Endothelial cell of umbilical vein (primary cell): ENCODE data around the gene NOD1. TPM values are rescaled to one million over a fixed set of nuclear protein-coding genes. Genes with fewer than 3 reads are reported as not detected.

Source experiments
- BruUV-seq: library from RNA; stranded (reverse); fragments of 400-500 nt; replicated peaks from 2 replicates; lab custom pipeline; 2021; lab: Mats Ljungman, UMichigan
- CTCF ChIA-PET: fragments of 300-600, 350-600 bp; sonication (Branson Sonifier 250); formaldehyde crosslinking; loops from one replicate; lab custom pipeline; 2021; ENCODE audit warnings: antibody characterized with exemption, inconsistent platforms; lab: Charles Lee
- POLR2A ChIA-PET: fragments of 300-600, 350-600 bp; sonication (Branson Sonifier 250); formaldehyde crosslinking; loops from one replicate; lab custom pipeline; 2021; ENCODE audit warnings: antibody characterized with exemption, inconsistent platforms; lab: Charles Lee
- DNase-seq: peaks from one replicate; pipeline ENCODE4 v3.0.0-alpha.2; 2011; ENCODE audit warnings: low read depth, low spot score
- FAIRE-seq: peaks from 2 replicates; lab custom pipeline; 2011; peaks lifted over from hg19 to GRCh38; lab: Jason Lieb, UNC
- H2AFZ ChIP-seq: 2 replicates; pipeline ENCODE4 v1.6.0; 2012; ENCODE audit warnings: low read depth, low read length, control low read depth, inconsistent platforms
- H3K27ac ChIP-seq: 2 replicates; pipeline ENCODE4 v1.5.1; 2011; ENCODE audit warnings: low read depth, mild to moderate bottlenecking, control low read depth, low read length, moderate library complexity; ENCODE audit not compliant: insufficient read depth
- H3K27me3 ChIP-seq, 2 experiments: 2 replicates each; pipeline versions ENCODE4 v1.6.0 to v1.6.1; 2011; ENCODE audit warnings: low read length in 2 of 2, mixed read lengths in 1 of 2; ENCODE audit not compliant: control insufficient read depth in 2 of 2, insufficient read depth in 2 of 2
- H3K36me3 ChIP-seq, 2 experiments: 2 replicates in 1 of 2; 3 replicates in 1 of 2; pipeline ENCODE4 v1.5.1; 2011; ENCODE audit warnings: low read length in 2 of 2, mild to moderate bottlenecking in 1 of 2, moderate library complexity in 1 of 2; ENCODE audit not compliant: control insufficient read depth in 2 of 2, insufficient read depth in 2 of 2; ENCODE audit errors: extremely low read depth in 1 of 2
- H3K4me1 ChIP-seq: 3 replicates; pipeline ENCODE4 v1.5.1; 2011; ENCODE audit warnings: mild to moderate bottlenecking, low read length; ENCODE audit not compliant: control insufficient read depth, insufficient read depth; ENCODE audit errors: extremely low read depth
- H3K4me2 ChIP-seq: 2 replicates; pipeline ENCODE4 v1.6.1; 2011; ENCODE audit warnings: low read length, control low read depth, mixed read lengths; ENCODE audit not compliant: insufficient read depth
- H3K4me3 ChIP-seq, 3 experiments: fragments of 200-600 bp in 1 of 3; sonication (generic), shearing (Covaris generic) in 1 of 3; replicated peaks in 1 of 3; 2 replicates each; pipeline ENCODE4 v1.5.1; 2011 to 2016; ENCODE audit warnings: control low read depth in 3 of 3, low read length in 3 of 3, mild to moderate bottlenecking in 2 of 3, inconsistent platforms in 1 of 3, low read depth in 1 of 3, moderate library complexity in 1 of 3; ENCODE audit not compliant: insufficient read depth in 1 of 3
- H3K79me2 ChIP-seq: 2 replicates; pipeline ENCODE4 v1.6.0; 2012; ENCODE audit warnings: low read length, inconsistent platforms; ENCODE audit not compliant: control insufficient read depth, insufficient read depth
- H3K9ac ChIP-seq: replicated peaks from 2 replicates; pipeline ENCODE3; 2011; ENCODE audit warnings: low read length, control low read depth; ENCODE audit not compliant: insufficient read depth; ENCODE audit errors: extremely low read depth
- H3K9me1 ChIP-seq: replicated peaks from 3 replicates; pipeline ENCODE4 v1.6.0; 2011; ENCODE audit warnings: mild to moderate bottlenecking, low read length; ENCODE audit not compliant: control insufficient read depth, insufficient read depth; ENCODE audit errors: extremely low read depth
- H3K9me3 ChIP-seq: replicated peaks from 2 replicates; pipeline ENCODE4 v1.5.1; 2012; ENCODE audit warnings: low read length, inconsistent platforms; ENCODE audit not compliant: control insufficient read depth, insufficient read depth
- H4K20me1 ChIP-seq: replicated peaks from 2 replicates; pipeline ENCODE3; 2011; ENCODE audit warnings: mild to moderate bottlenecking, low read length; ENCODE audit not compliant: control insufficient read depth, insufficient read depth; ENCODE audit errors: extremely low read depth
- CTCF ChIP-seq, 2 donors: IDR thresholded peaks; 1 replicate in 1 of 2; 2 replicates in 1 of 2; pipeline ENCODE4 v1.5.1; 2011; ENCODE audit warnings: low read length in 2 of 2, mild to moderate bottlenecking in 2 of 2, moderate library complexity in 2 of 2, control low read depth in 1 of 2, inconsistent platforms in 1 of 2, low read depth in 1 of 2; ENCODE audit not compliant: insufficient read depth in 1 of 2; ENCODE audit errors: extremely low read depth in 1 of 2
- EZH2 ChIP-seq: IDR thresholded peaks from 2 replicates; pipeline ENCODE4 v1.6.1; 2012; ENCODE audit warnings: borderline replicate concordance, low read depth, mild to moderate bottlenecking, moderate library complexity, low read length, inconsistent platforms; ENCODE audit not compliant: severe bottlenecking
- FOS ChIP-seq: IDR thresholded peaks from 2 replicates; pipeline ENCODE4 v1.6.1; 2011; ENCODE audit warnings: mild to moderate bottlenecking, low read length, moderate library complexity, borderline replicate concordance; ENCODE audit not compliant: insufficient read depth
- GATA2 ChIP-seq: IDR thresholded peaks from 2 replicates; pipeline ENCODE4 v1.7.0; 2011; ENCODE audit warnings: low read depth, mild to moderate bottlenecking, moderate library complexity, mixed read lengths, low read length; ENCODE audit not compliant: insufficient read length, insufficient read depth
- JUN ChIP-seq: IDR thresholded peaks from 2 replicates; pipeline ENCODE4 v1.6.1; 2011; ENCODE audit warnings: borderline replicate concordance, low read depth; ENCODE audit not compliant: insufficient read length, insufficient read depth
- MYC ChIP-seq: IDR thresholded peaks from one replicate; pipeline ENCODE4 v1.6.1; 2011; ENCODE audit warnings: mild to moderate bottlenecking, low read depth, low read length
- POLR2A ChIP-seq: IDR thresholded peaks from 2 replicates; pipeline ENCODE4 v1.6.1; 2012; ENCODE audit warnings: low read depth, mild to moderate bottlenecking, control low read depth, low read length
- POLR2AphosphoS5 ChIP-seq: IDR thresholded peaks from 2 replicates; pipeline ENCODE4 v1.6.1; 2012; ENCODE audit warnings: low read depth, mild to moderate bottlenecking, control low read depth, low read length, moderate library complexity; ENCODE audit not compliant: insufficient read depth
- dilution Hi-C: fragments of 300-500 bp; cut with MboI; formaldehyde crosslinking; loops from one replicate; pipeline ENCODE4 v1.15.0; 2019; ENCODE audit warnings: low sequenced_read_pairs; ENCODE audit not compliant: extremely low pct_ligation_motif_present
- intact Hi-C: fragments of 100-400 bp; cut with micrococcal nuclease; formaldehyde crosslinking; loops from one replicate; pipeline ENCODE4 v1.10.0; 2022
- polyA plus RNA-seq, 4 experiments: library from polyadenylated mRNA; depleted of rRNA in 3 of 4; stranded (reverse) in 3 of 4; unstranded in 1 of 4; fragments of >200 nt; gene quantifications; 2 replicates each; pipeline versions ENCODE4 v1.2.1 to v1.2.3, GENCODE V29; 2011 to 2012; ENCODE audit warnings: missing spikeins in 1 of 4
- total RNA-seq: library from RNA; stranded (reverse); gene quantifications from 2 replicates; pipeline ENCODE4 v1.2.3, GENCODE V29; 2021
- TF ChIP-seq, protein P1 (sequence below): IDR thresholded peaks from 2 replicates; pipeline ENCODE4 v1.6.1; 2011; ENCODE audit not compliant: insufficient read depth, insufficient read length

NOD1 gene
- total and polyA plus RNA-seq, 2 donors (not counting 3 experiments of a cell fraction or from before 2014, with no cell fraction given) = 22.1 to 39.2 TPM

DNA sequence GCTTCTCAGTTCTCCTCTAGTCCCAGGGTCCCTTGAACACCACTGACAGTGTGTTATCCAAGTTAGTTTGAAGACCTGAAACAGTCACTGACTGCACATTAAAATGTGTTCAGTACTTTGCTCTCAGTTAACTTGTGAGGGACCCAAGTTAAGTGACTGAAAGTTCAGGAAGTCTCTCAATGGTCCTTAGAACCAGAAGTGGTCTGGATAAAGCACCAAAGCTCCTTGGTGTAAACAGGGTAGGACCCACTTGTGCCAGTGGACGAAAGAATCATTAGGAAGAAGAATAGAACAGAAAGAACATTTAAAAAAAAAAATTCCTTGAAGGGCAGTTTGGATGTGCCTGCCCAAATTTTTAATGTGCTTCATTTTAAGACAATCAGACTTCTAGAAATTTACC lies 45.1 kb downstream of the NOD1 start:
- no peaks in the 10 kb centered on the region for H4K20me1 ChIP-seq
- no peak for FAIRE-seq
- no TSS peak for BruUV-seq
- no peak for TF ChIP-seq CTCF (IDR thresholded peaks at IDR 0.05; ENCODE audit: extremely low read depth in 1 of 2, insufficient read depth in 1 of 2, low read depth in 1 of 2, low read length in 2 of 2)
- no peak for TF ChIP-seq GATA2
- TF ChIP-seq, protein P1, sequence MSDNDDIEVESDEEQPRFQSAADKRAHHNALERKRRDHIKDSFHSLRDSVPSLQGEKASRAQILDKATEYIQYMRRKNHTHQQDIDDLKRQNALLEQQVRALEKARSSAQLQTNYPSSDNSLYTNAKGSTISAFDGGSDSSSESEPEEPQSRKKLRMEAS = no peak
- no peak for TF ChIP-seq FOS
- TF ChIP-seq JUN = no peak
- TF ChIP-seq MYC = no peak
- TF ChIP-seq POLR2A = no peak
- TF ChIP-seq EZH2 = no peak
- no peak for TF ChIP-seq POLR2AphosphoS5
- DNase-seq = no peak
- H3K79me2 ChIP-seq = no peaks in the 10 kb centered on the region
- H3K4me1 ChIP-seq = no peaks in the 10 kb centered on the region
- ChIA-PET CTCF (no interaction called here), POLR2A (no interaction called here)
- dilution Hi-C loops = no loop called here
- no peaks in the 10 kb centered on the region for H3K27me3 ChIP-seq
- H3K4me3 ChIP-seq = no peak overlapping the region
- H3K9me1 ChIP-seq = no peaks in the 10 kb centered on the region
- no peak overlapping the region for H3K4me2 ChIP-seq
- no peak overlapping the region for H2AFZ ChIP-seq
- H3K9me3 ChIP-seq = no peaks in the 10 kb centered on the region
- intact Hi-C loops = no loop called here
- no peak overlapping the region for H3K9ac ChIP-seq
- H3K36me3 ChIP-seq = peaks cover 39 to 56% of the 10 kb centered on the region in 2 experiments
- no peak overlapping the region for H3K27ac ChIP-seq
